Activated CD4-positive, alpha-beta memory T cell treated with anti-CD3 and anti-CD28 coated beads, Interleukin-2, amount 10 ng/mL, durations not matched to agents 7 days and 5 days (primary cell): ENCODE measurements around the gene GPC5. TPM values are rescaled to one million over a fixed set of nuclear protein-coding genes. Genes with fewer than 3 reads are reported as not detected.

Source experiments
- CTCF ChIA-PET: fragments of 350-600 bp; sonication (Branson Sonifier 250); formaldehyde crosslinking; loops from one replicate; lab custom pipeline; 2021; ENCODE audit warnings: antibody characterized with exemption, inconsistent platforms; lab: Charles Lee
- POLR2A ChIA-PET: fragments of 350-600 bp; sonication (Branson Sonifier 250); formaldehyde crosslinking; loops from one replicate; lab custom pipeline; 2021; ENCODE audit warnings: antibody characterized with exemption; lab: Charles Lee
- DNase-seq: peaks from one replicate; pipeline ENCODE4 v3.0.0-alpha.2; 2020
- H3K27ac Mint-ChIP-seq: one replicate; pipeline ENCODE4 v1.8.0; 2021; ENCODE audit warnings: mild to moderate bottlenecking, mixed read lengths
- H3K27me3 Mint-ChIP-seq: one replicate; pipeline ENCODE4 v1.8.0; 2021; ENCODE audit warnings: mixed read lengths
- H3K36me3 Mint-ChIP-seq: one replicate; pipeline ENCODE4 v1.8.0; 2021; ENCODE audit warnings: low read depth, mixed read lengths
- H3K4me1 Mint-ChIP-seq: one replicate; pipeline ENCODE4 v1.8.0; 2021; ENCODE audit warnings: mixed read lengths
- H3K4me3 Mint-ChIP-seq: one replicate; pipeline ENCODE4 v1.8.0; 2021; ENCODE audit warnings: mild to moderate bottlenecking, mixed read lengths
- H3K9me3 Mint-ChIP-seq: one replicate; pipeline ENCODE4 v1.8.0; 2021; ENCODE audit warnings: mixed read lengths
- total RNA-seq, 2 experiments: library from RNA; stranded (reverse); gene quantifications; one replicate each; pipeline ENCODE4 v1.2.3, GENCODE V29; 2021

The GPC5 gene
- total RNA-seq, 2 experiments from 2014 or later = not detected

GRCh38 chr13:92101801-92102200, 703.4 kb downstream of the GPC5 start:
- DNase-seq = no peak
- Mint-ChIP-seq H3K27ac (no peak overlapping the region), H3K4me3 (no peak overlapping the region), H3K36me3 (no peaks in the 10 kb centered on the region), H3K9me3 (no peaks in the 10 kb centered on the region), H3K4me1 (no peaks in the 10 kb centered on the region), H3K27me3 (no peaks in the 10 kb centered on the region)
- POLR2A ChIA-PET = no interaction called here
- CTCF ChIA-PET = no interaction called here

- Mint-ChIP-seq H3K36me3 (no peaks in the 10 kb centered on the region), H3K9me3 (peaks cover 4% of the 10 kb centered on the region), H3K4me3 (no peak overlapping the region), H3K27me3 (no peaks in the 10 kb centered on the region), H3K4me1 (no peaks in the 10 kb centered on the region), H3K27ac (no peak overlapping the region)
- ChIA-PET CTCF (no interaction called here), POLR2A (no interaction called here)
- DNase-seq = no peak
Measured at GRCh38 chr13:92103689-92104153, 705.3 kb downstream of the GPC5 start.

- CTCF ChIA-PET = no interaction called here
- no peak for DNase-seq
- no peak overlapping the region for H3K4me3 Mint-ChIP-seq
- H3K4me1 Mint-ChIP-seq = no peaks in the 10 kb centered on the region
- H3K9me3 Mint-ChIP-seq = peaks cover 5% of the 10 kb centered on the region
- POLR2A ChIA-PET = no interaction called here
- H3K36me3 Mint-ChIP-seq = no peaks in the 10 kb centered on the region
- H3K27ac Mint-ChIP-seq = no peak overlapping the region
- no peaks in the 10 kb centered on the region for H3K27me3 Mint-ChIP-seq
Measured at GRCh38 chr13:92122186-92122853, 723.9 kb downstream of the GPC5 start.

GRCh38 chr13:92126399-92126798, 728.0 kb downstream of the GPC5 start:
- Mint-ChIP-seq H3K4me3 (no peak overlapping the region), H3K4me1 (no peaks in the 10 kb centered on the region), H3K27me3 (no peaks in the 10 kb centered on the region), H3K27ac (no peak overlapping the region), H3K36me3 (no peaks in the 10 kb centered on the region), H3K9me3 (peaks cover 2% of the 10 kb centered on the region)
- POLR2A ChIA-PET = no interaction called here
- CTCF ChIA-PET = no interaction called here
- no peak for DNase-seq

GRCh38 chr13:92135509-92135908, 737.1 kb downstream of the GPC5 start:
- CTCF ChIA-PET = no interaction called here
- Mint-ChIP-seq H3K4me1 (no peaks in the 10 kb centered on the region), H3K9me3 (peaks cover 6% of the 10 kb centered on the region), H3K36me3 (no peaks in the 10 kb centered on the region), H3K27ac (no peak overlapping the region), H3K4me3 (no peak overlapping the region), H3K27me3 (no peaks in the 10 kb centered on the region)
- POLR2A ChIA-PET = no interaction called here
- no peak for DNase-seq

GRCh38 chr13:92136449-92137155, 738.2 kb downstream of the GPC5 start:
- Mint-ChIP-seq H3K36me3 (no peaks in the 10 kb centered on the region), H3K4me1 (no peaks in the 10 kb centered on the region), H3K27ac (no peak overlapping the region), H3K4me3 (no peak overlapping the region), H3K9me3 (peaks cover 6% of the 10 kb centered on the region), H3K27me3 (no peaks in the 10 kb centered on the region)
- CTCF ChIA-PET = no interaction called here
- POLR2A ChIA-PET = no interaction called here
- DNase-seq = no peak

- no peak overlapping the region for H3K4me3 Mint-ChIP-seq
Measured at GRCh38 chr13:92137520-92137919, 739.1 kb downstream of the GPC5 start.

GRCh38 chr13:92143766-92144165, 745.3 kb downstream of the GPC5 start:
- Mint-ChIP-seq H3K4me3 (no peak overlapping the region), H3K36me3 (no peaks in the 10 kb centered on the region), H3K27ac (no peak overlapping the region), H3K4me1 (no peaks in the 10 kb centered on the region), H3K9me3 (no peaks in the 10 kb centered on the region), H3K27me3 (no peaks in the 10 kb centered on the region)
- DNase-seq = no peak
- ChIA-PET POLR2A (no interaction called here), CTCF (no interaction called here)

More at GRCh38 chr13:92137520-92137919, 739.1 kb downstream of the GPC5 start:
- Mint-ChIP-seq H3K27me3 (no peaks in the 10 kb centered on the region), H3K36me3 (no peaks in the 10 kb centered on the region), H3K9me3 (peaks cover 6% of the 10 kb centered on the region), H3K4me1 (no peaks in the 10 kb centered on the region), H3K27ac (no peak overlapping the region)
- ChIA-PET POLR2A (no interaction called here), CTCF (no interaction called here)
- no peak for DNase-seq

GRCh38 chr13:92150606-92151005, 752.2 kb downstream of the GPC5 start:
- no peak for DNase-seq
- Mint-ChIP-seq H3K36me3 (no peaks in the 10 kb centered on the region), H3K27me3 (no peaks in the 10 kb centered on the region), H3K4me1 (no peaks in the 10 kb centered on the region), H3K4me3 (no peak overlapping the region), H3K27ac (no peak overlapping the region), H3K9me3 (no peaks in the 10 kb centered on the region)
- CTCF ChIA-PET = no interaction called here
- POLR2A ChIA-PET = no interaction called here

- no peaks in the 10 kb centered on the region for H3K9me3 Mint-ChIP-seq
- H3K27me3 Mint-ChIP-seq = no peaks in the 10 kb centered on the region
- no peak overlapping the region for H3K4me3 Mint-ChIP-seq
- H3K4me1 Mint-ChIP-seq = no peaks in the 10 kb centered on the region
- no peak for DNase-seq
- no peaks in the 10 kb centered on the region for H3K36me3 Mint-ChIP-seq
- ChIA-PET CTCF (no interaction called here), POLR2A (no interaction called here)
- H3K27ac Mint-ChIP-seq = no peak overlapping the region
Measured at GRCh38 chr13:92158346-92158745, 759.9 kb downstream of the GPC5 start.

GRCh38 chr13:92164822-92165221, 766.4 kb downstream of the GPC5 start:
- Mint-ChIP-seq H3K9me3 (no peaks in the 10 kb centered on the region), H3K36me3 (no peaks in the 10 kb centered on the region), H3K27me3 (no peaks in the 10 kb centered on the region), H3K4me1 (no peaks in the 10 kb centered on the region), H3K27ac (no peak overlapping the region), H3K4me3 (no peak overlapping the region)
- DNase-seq = no peak
- ChIA-PET CTCF (no interaction called here), POLR2A (no interaction called here)

- Mint-ChIP-seq H3K4me1 (no peaks in the 10 kb centered on the region), H3K27me3 (no peaks in the 10 kb centered on the region), H3K27ac (no peak overlapping the region), H3K36me3 (no peaks in the 10 kb centered on the region), H3K9me3 (no peaks in the 10 kb centered on the region), H3K4me3 (no peak overlapping the region)
- CTCF ChIA-PET = no interaction called here
- POLR2A ChIA-PET = no interaction called here
- no peak for DNase-seq
Measured at GRCh38 chr13:92172191-92172590, 773.8 kb downstream of the GPC5 start.

- H3K4me1 Mint-ChIP-seq = no peaks in the 10 kb centered on the region
- DNase-seq = no peak
- H3K9me3 Mint-ChIP-seq = no peaks in the 10 kb centered on the region
- ChIA-PET POLR2A (no interaction called here), CTCF (no interaction called here)
- no peaks in the 10 kb centered on the region for H3K36me3 Mint-ChIP-seq
- H3K4me3 Mint-ChIP-seq = no peak overlapping the region
- H3K27me3 Mint-ChIP-seq = no peaks in the 10 kb centered on the region
- H3K27ac Mint-ChIP-seq = no peak overlapping the region
Measured at GRCh38 chr13:92173254-92173653, 774.8 kb downstream of the GPC5 start.

GRCh38 chr13:92175330-92175729, 776.9 kb downstream of the GPC5 start:
- Mint-ChIP-seq H3K4me1 (no peaks in the 10 kb centered on the region), H3K9me3 (no peaks in the 10 kb centered on the region), H3K27ac (no peak overlapping the region), H3K36me3 (no peaks in the 10 kb centered on the region), H3K27me3 (no peaks in the 10 kb centered on the region), H3K4me3 (no peak overlapping the region)
- no peak for DNase-seq
- ChIA-PET POLR2A (no interaction called here), CTCF (no interaction called here)
